NCI-H446 (cell line): ENCODE measurements around the gene ERG28.
"Not testable (repeated sequence)": the region's sequence is repeated elsewhere in the genome, so short reads cannot be mapped to it uniquely, and the experiment has no call there.

Experiments
- DNase-seq, 2 experiments: peaks; one replicate each; lab custom pipeline; 2025; lab: John Stamatoyannopoulos, UW

ERG28 gene

GRCh38 chr14:75660630-75661498 is at the start of gene ERG28, which contains the start of gene TTLL5:
ERG28 (minus strand) TSS chr14:75660876; CDS start chr14:75657502, 3,374 bp downstream.
TTLL5 (plus strand) TSS chr14:75661246; CDS start chr14:75663150, 1,904 bp downstream.
- peak; percentile 95 to 98 for DNase-seq

GRCh38 chr14:75709207-75709812 is 48.6 kb upstream of the ERG28 start:
- DNase-seq = peak; percentile 67 to 84

GRCh38 chr14:75705014-75705413 is 44.3 kb upstream of the ERG28 start:
- no peak for DNase-seq

- no peak for DNase-seq
Observed at GRCh38 chr14:75703467-75703866, 42.8 kb upstream of the ERG28 start.

GRCh38 chr14:75702616-75703261 is 42.1 kb upstream of the ERG28 start:
- peak; percentile 74 to 80 for DNase-seq

- peak; percentile 18 to 53 for DNase-seq
Observed at GRCh38 chr14:75702122-75702521, 41.4 kb upstream of the ERG28 start.

GRCh38 chr14:75700295-75700694 is 39.6 kb upstream of the ERG28 start:
- no peak for DNase-seq

- no peak for DNase-seq
Observed at GRCh38 chr14:75699331-75699730, 38.7 kb upstream of the ERG28 start.

- DNase-seq = no peak
Observed at GRCh38 chr14:75697918-75698317, 37.2 kb upstream of the ERG28 start.

- DNase-seq = no peak
Observed at GRCh38 chr14:75697386-75697785, 36.7 kb upstream of the ERG28 start.

GRCh38 chr14:75695025-75695424 is 34.3 kb upstream of the ERG28 start:
- not testable (repeated sequence) for DNase-seq

GRCh38 chr14:75690010-75690409 is 29.3 kb upstream of the ERG28 start:
- DNase-seq = no peak

GRCh38 chr14:75689012-75689411 is 28.3 kb upstream of the ERG28 start:
- no peak for DNase-seq

GRCh38 chr14:75685910-75686309 is 25.2 kb upstream of the ERG28 start:
- DNase-seq = no peak

GRCh38 chr14:75675265-75675960 is 14.7 kb upstream of the ERG28 start:
- DNase-seq = no peak

- no peak for DNase-seq
Observed at GRCh38 chr14:75673345-75674035, 12.8 kb upstream of the ERG28 start.

GRCh38 chr14:75672605-75673192 is 12.0 kb upstream of the ERG28 start:
- no peak for DNase-seq

GRCh38 chr14:75667099-75667765 is 6.6 kb upstream of the ERG28 start:
- peak in 1 of 2 experiments; percentile 15 for DNase-seq

GRCh38 chr14:75662966-75663365 is 2.3 kb upstream of the ERG28 start:
- no peak for DNase-seq

- no peak for DNase-seq
Observed at GRCh38 chr14:75661499-75661814, 781 bp upstream of the ERG28 start.

GRCh38 chr14:75660238-75660629 is 442 bp downstream of the ERG28 start:
- no peak for DNase-seq
